PC-3 (cell line): ENCODE results near the gene APCDD1L. TPM values are rescaled to one million over a fixed set of nuclear protein-coding genes. Genes with fewer than 3 reads are reported as not detected.

Experiments
- ATAC-seq: fragments of 200-7000 bp; cut with Tn5 transposase; 2 replicates; pipeline ENCODE4 v1.9.1; 2020; ENCODE audit warnings: mild to moderate bottlenecking, moderate library complexity
- BruUV-seq: library from RNA; stranded (reverse); fragments of 400-500 nt; replicated peaks from 2 replicates; lab custom pipeline; 2021; lab: Mats Ljungman, UMichigan
- CTCF ChIA-PET: fragments of 300-600 bp; sonication (Branson Sonifier 250); formaldehyde crosslinking; loops from one replicate; lab custom pipeline; 2022; ENCODE audit warnings: antibody characterized with exemption; lab: Charles Lee
- POLR2A ChIA-PET: fragments of 300-600 bp; sonication (Branson Sonifier 250); formaldehyde crosslinking; loops from one replicate; lab custom pipeline; 2022; ENCODE audit warnings: antibody characterized with exemption; ENCODE audit not compliant: unreplicated experiment; lab: Charles Lee
- DNase-seq: peaks from one replicate; pipeline ENCODE4 v3.0.0-alpha.2; 2015
- H2AFZ ChIP-seq: fragments of 300-600 bp; sonication (generic); 2 replicates; pipeline ENCODE4 v1.6.0; 2016; ENCODE audit warnings: antibody characterized with exemption, low read length
- H3F3A ChIP-seq: fragments of 300-600 bp; sonication (generic); one replicate; pipeline ENCODE4 v1.6.0; 2017; ENCODE audit warnings: antibody characterized with exemption, low read length, control low read depth, mild to moderate bottlenecking; ENCODE audit not compliant: unreplicated experiment
- H3K27ac ChIP-seq: fragments of 300-600 bp; sonication (generic); 2 replicates; pipeline ENCODE4 v1.5.1; 2016; ENCODE audit warnings: mild to moderate bottlenecking, low read length
- H3K27me3 ChIP-seq: fragments of 300-600 bp; sonication (generic); 2 replicates; pipeline ENCODE4 v1.6.1; 2016; ENCODE audit warnings: low read length, mixed read lengths
- H3K36me3 ChIP-seq: fragments of 300-600 bp; sonication (generic); 2 replicates; pipeline ENCODE4 v1.6.1; 2016; ENCODE audit warnings: low read depth, mixed run types, low read length, mixed read lengths
- H3K4me1 ChIP-seq: fragments of 300-600 bp; sonication (generic); 2 replicates; pipeline ENCODE4 v1.5.1; 2016; ENCODE audit warnings: low read length; ENCODE audit not compliant: insufficient read depth
- H3K4me2 ChIP-seq: fragments of 300-600 bp; sonication (generic); 2 replicates; pipeline ENCODE4 v1.6.0; 2016; ENCODE audit warnings: low read length
- H3K4me3 ChIP-seq: fragments of 300-600 bp; sonication (generic); 2 replicates; pipeline ENCODE4 v1.5.1; 2016; ENCODE audit warnings: mild to moderate bottlenecking, low read length, mixed read lengths
- H3K79me2 ChIP-seq: fragments of 300-600 bp; sonication (generic); 2 replicates; pipeline ENCODE4 v1.6.1; 2017; ENCODE audit warnings: low read length, mixed read lengths
- H3K9ac ChIP-seq: fragments of 300-600 bp; sonication (generic); 2 replicates; pipeline ENCODE4 v1.6.0; 2016; ENCODE audit warnings: mild to moderate bottlenecking, low read length
- H3K9me2 ChIP-seq: fragments of 300-600 bp; sonication (generic); replicated peaks from 2 replicates; pipeline ENCODE4 v1.6.1; 2016; ENCODE audit warnings: mixed run types, low read length, mixed read lengths
- H3K9me3 ChIP-seq: fragments of 300-600 bp; sonication (generic); 2 replicates; pipeline ENCODE4 v1.6.1; 2016; ENCODE audit warnings: low read length, mixed read lengths
- H4K20me1 ChIP-seq: fragments of 300-600 bp; sonication (generic); 2 replicates; pipeline ENCODE4 v1.6.1; 2016; ENCODE audit warnings: low read length, mixed read lengths
- EZH2 ChIP-seq: fragments of 300-600 bp; sonication (generic); IDR thresholded peaks from one replicate; pipeline ENCODE4 v1.6.1; 2017; ENCODE audit warnings: antibody characterized with exemption, mild to moderate bottlenecking, low read length; ENCODE audit not compliant: unreplicated experiment
- EZH2phosphoT487 ChIP-seq: fragments of 300-600 bp; sonication (generic); IDR thresholded peaks from 2 replicates; pipeline ENCODE4 v1.6.1; 2018; ENCODE audit warnings: mild to moderate bottlenecking, antibody characterized with exemption, low read length, borderline replicate concordance
- intact Hi-C: fragments of 100-400 bp; cut with micrococcal nuclease; formaldehyde crosslinking; loops from 2 replicates; pipeline ENCODE4 v1.9.0; 2023
- total RNA-seq: library from RNA; depleted of rRNA; stranded (reverse); fragments of >200 nt; gene quantifications from 2 replicates; pipeline ENCODE4 v1.2.3, GENCODE V29; 2014
- TF ChIP-seq, protein P1 (sequence below): fragments of 300-600 bp; sonication (generic); conservative IDR thresholded peaks from 2 replicates; pipeline ENCODE4 v1.5.1; 2017; ENCODE audit warnings: antibody characterized with exemption, low read depth, mild to moderate bottlenecking, low read length

Gene APCDD1L
- total RNA-seq, 1 experiment from 2014 or later, result 2.0 TPM

DNA sequence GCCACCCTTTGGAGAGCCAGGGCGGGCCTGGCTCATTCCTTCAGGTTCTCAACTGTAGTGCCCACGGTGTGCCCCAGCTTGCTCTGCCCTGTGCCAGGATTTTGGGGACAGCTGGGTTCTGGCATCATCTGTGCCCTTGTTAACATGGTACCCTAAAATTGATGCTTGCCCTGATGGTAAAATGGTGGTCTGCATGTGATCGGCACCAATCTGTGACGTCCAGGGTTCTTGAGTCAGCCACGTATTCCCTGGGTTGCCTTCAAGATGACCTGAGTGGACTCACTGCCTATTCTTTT is 31.2 kb upstream of the APCDD1L start:
- Histone ChIP-seq H3K4me3 (no peak overlapping the region), H3K36me3 (no peaks in the 10 kb centered on the region), H3K9me3 (no peaks in the 10 kb centered on the region), H3K9me2 (no peaks in the 10 kb centered on the region), H3K27me3 (no peaks in the 10 kb centered on the region), H3F3A (no peaks in the 10 kb centered on the region), H2AFZ (no peak overlapping the region), H4K20me1 (no peaks in the 10 kb centered on the region), H3K4me2 (no peak overlapping the region), H3K27ac (no peak overlapping the region), H3K79me2 (no peaks in the 10 kb centered on the region), H3K4me1 (peaks cover 36% of the 10 kb centered on the region), H3K9ac (no peak overlapping the region)
- ChIA-PET POLR2A (no interaction called here), CTCF (no interaction called here)
- TF ChIP-seq, protein P1, sequence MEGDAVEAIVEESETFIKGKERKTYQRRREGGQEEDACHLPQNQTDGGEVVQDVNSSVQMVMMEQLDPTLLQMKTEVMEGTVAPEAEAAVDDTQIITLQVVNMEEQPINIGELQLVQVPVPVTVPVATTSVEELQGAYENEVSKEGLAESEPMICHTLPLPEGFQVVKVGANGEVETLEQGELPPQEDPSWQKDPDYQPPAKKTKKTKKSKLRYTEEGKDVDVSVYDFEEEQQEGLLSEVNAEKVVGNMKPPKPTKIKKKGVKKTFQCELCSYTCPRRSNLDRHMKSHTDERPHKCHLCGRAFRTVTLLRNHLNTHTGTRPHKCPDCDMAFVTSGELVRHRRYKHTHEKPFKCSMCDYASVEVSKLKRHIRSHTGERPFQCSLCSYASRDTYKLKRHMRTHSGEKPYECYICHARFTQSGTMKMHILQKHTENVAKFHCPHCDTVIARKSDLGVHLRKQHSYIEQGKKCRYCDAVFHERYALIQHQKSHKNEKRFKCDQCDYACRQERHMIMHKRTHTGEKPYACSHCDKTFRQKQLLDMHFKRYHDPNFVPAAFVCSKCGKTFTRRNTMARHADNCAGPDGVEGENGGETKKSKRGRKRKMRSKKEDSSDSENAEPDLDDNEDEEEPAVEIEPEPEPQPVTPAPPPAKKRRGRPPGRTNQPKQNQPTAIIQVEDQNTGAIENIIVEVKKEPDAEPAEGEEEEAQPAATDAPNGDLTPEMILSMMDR, result no peak
- TF ChIP-seq EZH2, result no peak
- no peak for TF ChIP-seq EZH2phosphoT487
- intact Hi-C loops, result no loop called here
- no peak for DNase-seq
- no TSS peak for BruUV-seq
- no peak for ATAC-seq

GRCh38 chr20:58545565-58546415 is 30.6 kb upstream of the APCDD1L start:
- H3K9ac ChIP-seq, result no peak overlapping the region
- ChIA-PET POLR2A (no interaction called here), CTCF (no interaction called here)
- H2AFZ ChIP-seq, result no peak overlapping the region
- H3K36me3 ChIP-seq, result no peaks in the 10 kb centered on the region
- H3K27me3 ChIP-seq, result no peaks in the 10 kb centered on the region
- H3K4me3 ChIP-seq, result no peak overlapping the region
- no peak overlapping the region for H3K27ac ChIP-seq
- H4K20me1 ChIP-seq, result no peaks in the 10 kb centered on the region
- H3K9me3 ChIP-seq, result no peaks in the 10 kb centered on the region
- H3K4me2 ChIP-seq, result no peak overlapping the region
- no TSS peak for BruUV-seq
- ATAC-seq (no peak), DNase-seq (no peak)
- no peaks in the 10 kb centered on the region for H3K9me2 ChIP-seq
- no peaks in the 10 kb centered on the region for H3F3A ChIP-seq
- TF ChIP-seq EZH2phosphoT487 (no peak), EZH2 (no peak)
- TF ChIP-seq, protein P1, result no peak
- no peaks in the 10 kb centered on the region for H3K79me2 ChIP-seq
- intact Hi-C loops, result no loop called here
- H3K4me1 ChIP-seq, result peaks cover 38% of the 10 kb centered on the region

DNA sequence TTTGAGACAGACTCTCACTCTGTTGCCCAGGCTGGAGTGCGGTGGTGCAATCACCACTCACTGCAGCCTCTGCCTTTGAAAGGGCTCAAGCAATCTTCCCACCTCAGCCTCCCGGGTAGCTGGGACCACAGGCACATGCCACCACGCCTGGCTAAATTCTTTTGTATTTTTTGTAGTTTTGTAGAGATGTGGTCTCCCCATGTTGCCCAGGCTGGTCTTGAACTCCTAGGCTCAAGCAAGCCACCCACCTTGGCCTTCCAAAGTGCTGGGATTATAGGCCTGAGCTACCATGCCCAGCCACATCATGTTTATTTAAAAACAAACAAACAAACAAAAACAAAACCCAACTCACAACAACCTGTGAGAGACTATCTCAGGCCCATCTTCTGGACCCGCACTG is 29.7 kb upstream of the APCDD1L start:
- Histone ChIP-seq H3K79me2 (no peaks in the 10 kb centered on the region), H3K4me2 (no peak overlapping the region), H3F3A (no peaks in the 10 kb centered on the region), H3K9me3 (no peaks in the 10 kb centered on the region), H3K27me3 (no peaks in the 10 kb centered on the region), H3K27ac (no peak overlapping the region), H3K4me3 (no peak overlapping the region), H3K9me2 (no peaks in the 10 kb centered on the region), H3K36me3 (no peaks in the 10 kb centered on the region), H3K9ac (no peak overlapping the region), H4K20me1 (no peaks in the 10 kb centered on the region), H2AFZ (no peak overlapping the region), H3K4me1 (peaks cover 38% of the 10 kb centered on the region)
- ChIA-PET POLR2A (no interaction called here), CTCF (no interaction called here)
- DNase-seq, result no peak
- TF ChIP-seq EZH2phosphoT487, result no peak
- TF ChIP-seq, protein P1, result no peak
- intact Hi-C loops, result no loop called here
- BruUV-seq, result no TSS peak
- no peak for ATAC-seq
